ENCODE measurements around the gene TAS2R4. TPM values are rescaled to one million over a fixed set of nuclear protein-coding genes. Genes with fewer than 3 reads are reported as not detected.

TAS2R4 gene
- total and polyA plus RNA-seq, 2 of the 8 experiments (the other 6 are each of a cell fraction or from before 2014, with no cell fraction given) = 0.88 to 1.3 TPM

GRCh38 chr7:141785706-141786552 is 9.5 kb downstream of the TAS2R4 start:
- Histone ChIP-seq H3K56ac (replicated peaks; ENCODE audit: insufficient read length, low read depth, low read length) (no peak overlapping the region), H2AFZ (ENCODE audit: low read length) (no peak overlapping the region), H4K5ac (ENCODE audit: insufficient read length, low read depth, low read length) (no peak overlapping the region), H3K18ac (ENCODE audit: extremely low read depth, low read length) (no peak overlapping the region), H3K36me3 (ENCODE audit: control insufficient read depth in 2 of 4, insufficient read depth in 4 of 4, low read length in 3 of 4) (peaks cover 0 to 18% (median 6%) of the 10 kb centered on the region in 4 experiments; a peak in 3 of 8 replicates), H3K4me1 (replicated peaks in 1 of 4; ENCODE audit: control insufficient read depth in 3 of 4, insufficient read depth in 4 of 4, low read length in 3 of 4) (no peaks in the 10 kb centered on the region), H4K8ac (ENCODE audit: extremely low read depth, insufficient read depth, low read length) (no peak overlapping the region), H2BK12ac (ENCODE audit: low read depth, low read length) (no peak overlapping the region), H4K20me1 (replicated peaks in 1 of 2; ENCODE audit: control insufficient read depth in 1 of 2, insufficient read depth in 2 of 2, low read length in 2 of 2) (peaks cover 2% of the 10 kb centered on the region in 2 experiments), H3K23me2 (ENCODE audit: low read depth, low read length) (no peaks in the 10 kb centered on the region), H2BK120ac (replicated peaks; ENCODE audit: low read depth, low read length) (no peak overlapping the region), H3K9me3 (ENCODE audit: insufficient read depth in 2 of 2, low read depth in 1 of 2, low read length in 1 of 2) (no peaks in the 10 kb centered on the region), H2AK5ac (ENCODE audit: low read depth, low read length) (no peak overlapping the region), H3K4me3 (ENCODE audit: extremely low read depth in 1 of 4, insufficient read depth in 2 of 4, low read depth in 3 of 4, low read length in 4 of 4) (no peak overlapping the region), H3K4ac (replicated peaks; ENCODE audit: insufficient read length, low read depth, low read length) (no peak overlapping the region), H3K79me1 (ENCODE audit: low read depth, low read length) (no peaks in the 10 kb centered on the region), H4K91ac (replicated peaks; ENCODE audit: insufficient read length, low read length) (no peak overlapping the region), H3K23ac (ENCODE audit: insufficient read length) (no peak overlapping the region), H3K9ac (replicated peaks in 1 of 4; ENCODE audit: extremely low read depth in 1 of 4, low read depth in 3 of 4, low read length in 3 of 4) (no peak overlapping the region), H3K14ac (ENCODE audit: insufficient read length) (no peak overlapping the region), H3K4me2 (ENCODE audit: insufficient read depth in 1 of 2, low read depth in 2 of 2, low read length in 2 of 2) (no peak overlapping the region), H3K79me2 (ENCODE audit: control insufficient read depth in 1 of 2, insufficient read depth in 2 of 2, low read length in 2 of 2) (no peaks in the 10 kb centered on the region), H2BK20ac (ENCODE audit: low read length) (no peak overlapping the region), H3K27me3 (replicated peaks in 1 of 4; ENCODE audit: control insufficient read depth in 3 of 4, extremely low read depth in 1 of 4, insufficient read depth in 3 of 4, low read length in 3 of 4) (no peaks in the 10 kb centered on the region), H2BK5ac (ENCODE audit: low read depth, low read length) (no peak overlapping the region), H3K27ac (ENCODE audit: low read depth, low read length) (no peak overlapping the region), H2BK15ac (ENCODE audit: low read length) (no peak overlapping the region)
- TF ChIP-seq RAD21 (IDR thresholded peaks at IDR 0.05 in 1 of 2, conservative IDR thresholded peaks at IDR 0.05 in 1 of 2; ENCODE audit: low read depth in 2 of 2, low read length in 2 of 2) (peak; percentile 64 to 70), TAF1 (IDR thresholded peaks at IDR 0.05; ENCODE audit: low read depth, low read length) (no peak), CTCF (IDR thresholded peaks at IDR 0.05; ENCODE audit: control extremely low read depth in 1 of 3, insufficient read depth in 1 of 3, low read depth in 1 of 3, low read length in 3 of 3) (peak in 2 of 3 experiments; percentile 55 to 77; a peak in 2 of 4 replicates)
- no peak for DNase-seq (ENCODE audit: low read depth in 1 of 2, low spot score in 2 of 2)
- FAIRE-seq = peak; percentile 45
- ChIA-PET CTCF (ENCODE audit: partially characterized antibody) (interaction anchor here (0.6 to 3.8 kb wide), 34 partner anchors 9 to 517 kb away, joined by 3 to 30 read pairs (median 4); partner anchors contain the start of gene TAS2R4), POLR2A (ENCODE audit: partially characterized antibody) (interaction anchor here (0.7 to 1.3 kb wide), 4 partner anchors 18 to 48 kb away, joined by 3 to 4 read pairs (median 3); partner anchors contain the start of gene SSBP1)
- 78 to 100% methylated on average over 1 to 13 of the region's 13 CpGs for WGBS, 2 experiments (ENCODE audit: extremely low coverage in 1 of 2, insufficient coverage in 1 of 2, insufficient read length in 1 of 2, insufficient replicate concordance in 2 of 2, low coverage in 1 of 2, low lambda C conversion rate in 2 of 2, missing lambda C conversion rate in 1 of 2)
